ENCODE results near the gene MATCAP1. TPM values are rescaled to one million over a fixed set of nuclear protein-coding genes. Genes with fewer than 3 reads are reported as not detected.

Gene MATCAP1
- total and polyA plus RNA-seq, 2 of the 13 experiments (the other 11 are each of a cell fraction or from before 2014, with no cell fraction given) = 11.2 to 24.5 TPM

- TF ChIP-seq ZNF431 (CRISPR knock-in tag; IDR thresholded peaks at IDR 0.05; ENCODE audit: borderline replicate concordance, low read depth) (peak; percentile 39; the same call in 1 of the 2 replicates), ZNF207 (IDR thresholded peaks at IDR 0.05; ENCODE audit: borderline replicate concordance) (no peak), TFDP2 (CRISPR knock-in tag; IDR thresholded peaks at IDR 0.05) (peak; percentile 84), E2F2 (CRISPR knock-in tag; IDR thresholded peaks at IDR 0.05; ENCODE audit: borderline replicate concordance) (0 out of 2 replicates have a peak, but pooled peaks have one; percentile 74), PRDM10 (CRISPR knock-in tag; IDR thresholded peaks at IDR 0.05; ENCODE audit: low read depth) (peak; percentile 69; the same call in 1 of the 2 replicates), ZNF460 (CRISPR knock-in tag; IDR thresholded peaks at IDR 0.05; ENCODE audit: borderline replicate concordance) (no peak; the same call in 1 of the 2 replicates), ZFP90 (CRISPR knock-in tag; IDR thresholded peaks at IDR 0.05; ENCODE audit: borderline replicate concordance) (no peak; the same call in 1 of the 2 replicates), CREBL2 (CRISPR knock-in tag; IDR thresholded peaks at IDR 0.05; ENCODE audit: borderline replicate concordance) (peak; percentile 93; the same call in 1 of the 2 replicates), BATF2 (CRISPR knock-in tag; IDR thresholded peaks at IDR 0.05) (no peak), ZNF407 (CRISPR knock-in tag; IDR thresholded peaks at IDR 0.05; ENCODE audit: not compliant biosample characterization) (peak; percentile 92), SUZ12 (IDR thresholded peaks at IDR 0.05; ENCODE audit: low read depth, low read length) (no peak)
Measured at GRCh38 chr16:67183627-67184452, at the start of gene MATCAP1 (continued).

Measured in HepG2 (cell line).